SK-N-SH treated with all-trans-retinoic acid at 6 μM for 48 hours (cell line): ENCODE data around the gene LAMTOR1.

Experiments
- ARNTL ChIP-seq: fragments of 450-650 bp; formaldehyde crosslinking; IDR thresholded peaks from 2 replicates; pipeline ENCODE4 v1.5.0; 2020; ENCODE audit warnings: low read depth, mild to moderate bottlenecking, moderate library complexity, borderline replicate concordance
- CSRNP3 ChIP-seq: fragments of 250-450 bp; sonication (Bioruptor Pico); IDR thresholded peaks from 2 replicates; pipeline ENCODE4 v1.5.1; 2021; ENCODE audit warnings: mild to moderate bottlenecking, moderate library complexity
- ESRRG ChIP-seq: fragments of 250-450 bp; sonication (Bioruptor Pico); IDR thresholded peaks from 2 replicates; pipeline ENCODE4 v1.6.1; 2021; ENCODE audit warnings: mild to moderate bottlenecking
- OSR1 ChIP-seq: fragments of 250-450 bp; sonication (Bioruptor Pico); IDR thresholded peaks from 2 replicates; pipeline ENCODE4 v1.8.0; 2022; ENCODE audit warnings: moderate library complexity, mild to moderate bottlenecking, inconsistent platforms
- PATZ1 ChIP-seq: fragments of 250-450 bp; sonication (Bioruptor Pico); IDR thresholded peaks from 2 replicates; pipeline ENCODE4 v1.8.0; 2020; ENCODE audit warnings: mild to moderate bottlenecking, moderate library complexity, borderline replicate concordance
- PPARA ChIP-seq: fragments of 250-450 bp; sonication (Bioruptor Pico); IDR thresholded peaks from 2 replicates; pipeline ENCODE4 v1.5.0; 2020; ENCODE audit warnings: mild to moderate bottlenecking, borderline replicate concordance
- RARB ChIP-seq: fragments of 250-450 bp; sonication (Bioruptor Pico); IDR thresholded peaks from 2 replicates; pipeline ENCODE4 v1.8.0; 2021; ENCODE audit warnings: mild to moderate bottlenecking, moderate library complexity
- ZC3H10 ChIP-seq: fragments of 250-450 bp; sonication (Bioruptor Pico); IDR thresholded peaks from 2 replicates; pipeline ENCODE4 v1.5.1; 2021; ENCODE audit warnings: mild to moderate bottlenecking, moderate library complexity
- ZNF70 ChIP-seq: fragments of 450-650 bp; formaldehyde crosslinking; IDR thresholded peaks from 2 replicates; pipeline ENCODE4 v1.5.0; 2020; ENCODE audit warnings: mild to moderate bottlenecking, moderate library complexity
- ZNF8 ChIP-seq: fragments of 450-650 bp; formaldehyde crosslinking; IDR thresholded peaks from 2 replicates; pipeline ENCODE4 v1.5.0; 2020; ENCODE audit warnings: mild to moderate bottlenecking, moderate library complexity

DNA sequence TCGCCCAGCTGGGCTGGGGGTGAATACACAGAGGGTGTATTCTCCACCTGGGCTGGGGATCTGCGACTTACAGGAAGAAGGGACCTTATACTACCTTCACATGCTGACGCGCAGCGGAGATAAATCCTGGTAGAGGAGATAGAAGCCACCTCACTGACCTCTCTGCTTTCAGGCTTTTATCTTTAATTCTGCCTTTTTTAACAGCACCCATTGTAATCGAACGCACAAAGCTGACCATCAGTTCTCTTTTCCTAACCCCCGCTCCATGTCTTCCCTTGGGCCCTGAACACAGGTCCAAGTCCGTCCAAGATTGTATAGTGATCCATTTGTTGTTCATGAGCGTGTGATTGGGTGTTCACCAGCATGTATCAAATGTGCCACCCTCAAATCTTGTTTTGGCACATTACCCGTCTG is 664 bp upstream of the LAMTOR1 start:
- TF ChIP-seq PATZ1 (CRISPR knock-in tag) (no peak), ZC3H10 (CRISPR knock-in tag) (no peak), ZNF70 (CRISPR knock-in tag) (no peak), OSR1 (CRISPR knock-in tag) (no peak), ARNTL (no peak), PPARA (CRISPR knock-in tag) (no peak), ESRRG (no peak), ZNF8 (no peak), RARB (CRISPR knock-in tag) (no peak), CSRNP3 (CRISPR knock-in tag) (no peak)
